Stomach (tissue), 4 donors: ENCODE data around the gene MYL5.
"Not testable (repeated sequence)": the region's sequence is repeated elsewhere in the genome, so short reads cannot be mapped to it uniquely, and the experiment has no call there.

Experiments
- EP300 ChIP-seq: sonication (generic); formaldehyde crosslinking; IDR thresholded peaks from one replicate; pipeline ENCODE4 v1.6.1; 2017; ENCODE audit warnings: antibody characterized with exemption
- POLR2A ChIP-seq, 4 donors: fragments of 450-650 bp; IDR thresholded peaks; one replicate each; pipeline ENCODE4 v1.6.1; 2016; ENCODE audit warnings: antibody characterized with exemption in 4 of 4, control low read depth in 2 of 4, mild to moderate bottlenecking in 1 of 4, moderate library complexity in 1 of 4
- POLR2AphosphoS5 ChIP-seq, 3 donors: sonication (generic); formaldehyde crosslinking; IDR thresholded peaks; one replicate each; pipeline ENCODE4 v1.6.1; 2016; ENCODE audit warnings: antibody characterized with exemption in 3 of 3
- TF ChIP-seq, protein P1 (sequence below), 7 experiments: fragments of 450-650 bp in 4 of 7; fragments of 200-600 bp in 3 of 7; sonication (generic) in 3 of 7; IDR thresholded peaks; one replicate each; pipeline ENCODE4 v1.5.1; 2016 to 2019; ENCODE audit warnings: antibody characterized with exemption in 7 of 7, control low read depth in 2 of 7, mild to moderate bottlenecking in 1 of 7

GRCh38 chr4:668219-668618 is 6.1 kb upstream of the MYL5 start:
- TF ChIP-seq, protein P1, sequence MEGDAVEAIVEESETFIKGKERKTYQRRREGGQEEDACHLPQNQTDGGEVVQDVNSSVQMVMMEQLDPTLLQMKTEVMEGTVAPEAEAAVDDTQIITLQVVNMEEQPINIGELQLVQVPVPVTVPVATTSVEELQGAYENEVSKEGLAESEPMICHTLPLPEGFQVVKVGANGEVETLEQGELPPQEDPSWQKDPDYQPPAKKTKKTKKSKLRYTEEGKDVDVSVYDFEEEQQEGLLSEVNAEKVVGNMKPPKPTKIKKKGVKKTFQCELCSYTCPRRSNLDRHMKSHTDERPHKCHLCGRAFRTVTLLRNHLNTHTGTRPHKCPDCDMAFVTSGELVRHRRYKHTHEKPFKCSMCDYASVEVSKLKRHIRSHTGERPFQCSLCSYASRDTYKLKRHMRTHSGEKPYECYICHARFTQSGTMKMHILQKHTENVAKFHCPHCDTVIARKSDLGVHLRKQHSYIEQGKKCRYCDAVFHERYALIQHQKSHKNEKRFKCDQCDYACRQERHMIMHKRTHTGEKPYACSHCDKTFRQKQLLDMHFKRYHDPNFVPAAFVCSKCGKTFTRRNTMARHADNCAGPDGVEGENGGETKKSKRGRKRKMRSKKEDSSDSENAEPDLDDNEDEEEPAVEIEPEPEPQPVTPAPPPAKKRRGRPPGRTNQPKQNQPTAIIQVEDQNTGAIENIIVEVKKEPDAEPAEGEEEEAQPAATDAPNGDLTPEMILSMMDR (IDR thresholded peaks at IDR 0.05), result not testable (repeated sequence)
- TF ChIP-seq EP300; POLR2AphosphoS5 (IDR thresholded peaks at IDR 0.05); POLR2A (IDR thresholded peaks at IDR 0.05): not testable (repeated sequence)
